Measurements from ENCODE around the gene POLN. TPM values are rescaled to one million over a fixed set of nuclear protein-coding genes. Genes with fewer than 3 reads are reported as not detected.

The POLN gene
- total RNA-seq, 1 experiment from 2014 or later, result 3.5 TPM

- POLR2A ChIA-PET, result no interaction called here
- CTCF ChIA-PET, result interaction anchor here (0.6 kb wide), 1 partner anchor 184 kb away, joined by 3 read pairs; no protein-coding TSS in a partner anchor
- no peak for DNase-seq (ENCODE audit: low spot score)
These were observed 168.7 kb downstream of the POLN start for GRCh38 chr4:2072971-2073807.

More at GRCh38 chr4:2072971-2073807, 168.7 kb downstream of the POLN start:
- Mint-ChIP-seq H3K4me1 (peaks cover 13% of the 10 kb centered on the region), H3K9me3 (no peaks in the 10 kb centered on the region), H3K27me3 (ENCODE audit: low read depth) (no peaks in the 10 kb centered on the region), H3K27ac (no peak overlapping the region), H3K36me3 (no peaks in the 10 kb centered on the region), H3K4me3 (no peak overlapping the region)
- ATAC-seq, result no peak
- no peak for TF ChIP-seq ZNF138 (CRISPR knock-in tag; conservative IDR thresholded peaks at IDR 0.05)
- no peak for TF ChIP-seq EMX1 (CRISPR knock-in tag; IDR thresholded peaks at IDR 0.05)
- TF ChIP-seq RELA (CRISPR knock-in tag; IDR thresholded peaks at IDR 0.05; ENCODE audit: borderline replicate concordance), result no peak
- TF ChIP-seq MAX (CRISPR knock-in tag; IDR thresholded peaks at IDR 0.05), result no peak
- TF ChIP-seq ZNF532 (CRISPR knock-in tag; IDR thresholded peaks at IDR 0.05; ENCODE audit: borderline replicate concordance), result no peak
- TF ChIP-seq CREB1 (CRISPR knock-in tag; IDR thresholded peaks at IDR 0.05), result no peak
- TF ChIP-seq MLX (CRISPR knock-in tag; IDR thresholded peaks at IDR 0.05), result no peak
- TF ChIP-seq ERG (CRISPR knock-in tag; IDR thresholded peaks at IDR 0.05), result no peak
- no peak for TF ChIP-seq JUN (CRISPR knock-in tag; IDR thresholded peaks at IDR 0.05)
- TF ChIP-seq NR3C1 (CRISPR knock-in tag; conservative IDR thresholded peaks at IDR 0.05; ENCODE audit: low read depth), result no peak
- TF ChIP-seq E2F5 (CRISPR knock-in tag; IDR thresholded peaks at IDR 0.05), result no peak
- TF ChIP-seq NFYB (CRISPR knock-in tag; conservative IDR thresholded peaks at IDR 0.05; ENCODE audit: low read depth), result no peak
- no peak for TF ChIP-seq ATF2 (CRISPR knock-in tag; IDR thresholded peaks at IDR 0.05; ENCODE audit: borderline replicate concordance, low read depth)
- no peak for TF ChIP-seq ZBTB21 (CRISPR knock-in tag; IDR thresholded peaks at IDR 0.05; ENCODE audit: borderline replicate concordance)

All from WTC11 (cell line).